NB4 (cell line): Measurements from ENCODE around the gene CD200.

ENCODE experiments used
- MYC ChIP-seq: IDR thresholded peaks from 2 replicates; pipeline ENCODE4 v1.6.1; 2011; ENCODE audit warnings: low read depth, low read length
- POLR2A ChIP-seq: IDR thresholded peaks from 2 replicates; pipeline ENCODE4 v1.6.1; 2011; ENCODE audit warnings: mild to moderate bottlenecking; ENCODE audit not compliant: insufficient read length; ENCODE audit errors: extremely low read depth
- TF ChIP-seq, protein P1 (sequence below): IDR thresholded peaks from one replicate; pipeline ENCODE4 v1.5.1; 2012; ENCODE audit warnings: low read depth, low read length
- TF ChIP-seq, protein P2 (sequence below): IDR thresholded peaks from 2 replicates; pipeline ENCODE4 v1.6.1; 2011; ENCODE audit warnings: low read depth, low read length

DNA sequence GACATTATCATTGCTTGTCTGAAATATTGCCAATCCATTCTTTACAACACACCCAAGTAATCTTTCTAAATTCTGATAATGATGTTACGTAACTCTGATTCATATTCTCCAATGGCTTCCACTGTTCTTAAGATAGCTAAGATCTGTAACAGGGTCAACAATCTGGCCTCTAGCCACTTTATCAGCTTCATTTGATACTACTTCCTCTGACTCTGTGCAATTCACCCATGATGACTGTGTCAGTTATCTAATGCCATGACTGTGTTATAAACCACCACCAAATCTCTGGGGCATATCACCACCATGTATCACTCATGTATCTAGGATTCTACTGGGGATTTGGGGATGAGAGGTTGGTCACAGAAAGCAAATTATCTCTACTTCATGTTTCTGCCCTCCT lies 44.0 kb downstream of the CD200 start:
- TF ChIP-seq, protein P1, sequence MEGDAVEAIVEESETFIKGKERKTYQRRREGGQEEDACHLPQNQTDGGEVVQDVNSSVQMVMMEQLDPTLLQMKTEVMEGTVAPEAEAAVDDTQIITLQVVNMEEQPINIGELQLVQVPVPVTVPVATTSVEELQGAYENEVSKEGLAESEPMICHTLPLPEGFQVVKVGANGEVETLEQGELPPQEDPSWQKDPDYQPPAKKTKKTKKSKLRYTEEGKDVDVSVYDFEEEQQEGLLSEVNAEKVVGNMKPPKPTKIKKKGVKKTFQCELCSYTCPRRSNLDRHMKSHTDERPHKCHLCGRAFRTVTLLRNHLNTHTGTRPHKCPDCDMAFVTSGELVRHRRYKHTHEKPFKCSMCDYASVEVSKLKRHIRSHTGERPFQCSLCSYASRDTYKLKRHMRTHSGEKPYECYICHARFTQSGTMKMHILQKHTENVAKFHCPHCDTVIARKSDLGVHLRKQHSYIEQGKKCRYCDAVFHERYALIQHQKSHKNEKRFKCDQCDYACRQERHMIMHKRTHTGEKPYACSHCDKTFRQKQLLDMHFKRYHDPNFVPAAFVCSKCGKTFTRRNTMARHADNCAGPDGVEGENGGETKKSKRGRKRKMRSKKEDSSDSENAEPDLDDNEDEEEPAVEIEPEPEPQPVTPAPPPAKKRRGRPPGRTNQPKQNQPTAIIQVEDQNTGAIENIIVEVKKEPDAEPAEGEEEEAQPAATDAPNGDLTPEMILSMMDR, result no peak
- TF ChIP-seq POLR2A, result no peak
- TF ChIP-seq, protein P2, sequence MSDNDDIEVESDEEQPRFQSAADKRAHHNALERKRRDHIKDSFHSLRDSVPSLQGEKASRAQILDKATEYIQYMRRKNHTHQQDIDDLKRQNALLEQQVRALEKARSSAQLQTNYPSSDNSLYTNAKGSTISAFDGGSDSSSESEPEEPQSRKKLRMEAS, result no peak
- no peak for TF ChIP-seq MYC
